ENCODE measurements around the gene COPE. TPM values are rescaled to one million over a fixed set of nuclear protein-coding genes. Genes with fewer than 3 reads are reported as not detected.

Gene COPE
- total RNA-seq, 1 donor from 2014 or later, result 128 TPM

GRCh38 chr19:18852648-18853047, 66.5 kb downstream of the COPE start:
- no peak overlapping the region for H3K27ac ChIP-seq (replicated peaks)
- H3K4me1 ChIP-seq, result peaks cover 39% of the 10 kb centered on the region
- no peak overlapping the region for H3K4me3 ChIP-seq
- no peaks in the 10 kb centered on the region for H3K9me3 ChIP-seq (replicated peaks)
- H3K27me3 ChIP-seq (ENCODE audit: low read depth), result no peaks in the 10 kb centered on the region
- H3K36me3 ChIP-seq, result peaks cover 76% of the 10 kb centered on the region
- intact Hi-C loops (cut with micrococcal nuclease), result no loop called here
- TF ChIP-seq CTCF (IDR thresholded peaks at IDR 0.05; ENCODE audit: borderline replicate concordance), result no peak
- no peak for DNase-seq

- peaks cover 68% of the 10 kb centered on the region for H3K36me3 ChIP-seq
- TF ChIP-seq CTCF (IDR thresholded peaks at IDR 0.05; ENCODE audit: borderline replicate concordance), result no peak
- H3K27me3 ChIP-seq (ENCODE audit: low read depth), result no peaks in the 10 kb centered on the region
- intact Hi-C loops (cut with micrococcal nuclease), result no loop called here
- H3K9me3 ChIP-seq (replicated peaks), result no peaks in the 10 kb centered on the region
- peak overlapping the region; percentile 89 for H3K27ac ChIP-seq (replicated peaks)
- DNase-seq, result no peak
- peaks cover 48% of the 10 kb centered on the region for H3K4me1 ChIP-seq
- no peak overlapping the region for H3K4me3 ChIP-seq
Observed at GRCh38 chr19:18851673-18852325, 67.4 kb downstream of the COPE start.

- peaks cover 57% of the 10 kb centered on the region for H3K36me3 ChIP-seq
- no peak overlapping the region for H3K4me3 ChIP-seq
- H3K9me3 ChIP-seq (replicated peaks), result no peaks in the 10 kb centered on the region
- no peak for TF ChIP-seq CTCF (IDR thresholded peaks at IDR 0.05; ENCODE audit: borderline replicate concordance)
- no peak for DNase-seq
- intact Hi-C loops (cut with micrococcal nuclease), result no loop called here
- H3K27ac ChIP-seq (replicated peaks), result peak overlapping the region; percentile 89
- H3K27me3 ChIP-seq (ENCODE audit: low read depth), result no peaks in the 10 kb centered on the region
- peaks cover 56% of the 10 kb centered on the region for H3K4me1 ChIP-seq
Observed at GRCh38 chr19:18850471-18851375, 68.5 kb downstream of the COPE start.

GRCh38 chr19:18849838-18850400, 69.3 kb downstream of the COPE start:
- H3K4me1 ChIP-seq, result peaks cover 64% of the 10 kb centered on the region
- intact Hi-C loops (cut with micrococcal nuclease), result no loop called here
- no peak for TF ChIP-seq CTCF (IDR thresholded peaks at IDR 0.05; ENCODE audit: borderline replicate concordance)

More at GRCh38 chr19:18849838-18850400, 69.3 kb downstream of the COPE start:
- Histone ChIP-seq H3K9me3 (replicated peaks) (no peaks in the 10 kb centered on the region), H3K36me3 (peaks cover 49% of the 10 kb centered on the region), H3K27ac (replicated peaks) (peak overlapping the region; percentile 89), H3K27me3 (ENCODE audit: low read depth) (no peaks in the 10 kb centered on the region), H3K4me3 (peak overlapping the region; percentile 38)
- no peak for DNase-seq

Other genes starting within 250 kb of the COPE start
- 9.7 TPM for gene CRTC1, start 235.7 kb downstream of the COPE start, total RNA-seq
- gene COMP, start 128.1 kb downstream of the COPE start, total RNA-seq, result 1.2 TPM
- 32.3 TPM for gene UPF1, start 87.4 kb downstream of the COPE start, total RNA-seq
- gene CERS1, start 23.2 kb downstream of the COPE start, total RNA-seq, result 1.4 TPM
- gene DDX49, start 328 bp upstream of the COPE start, total RNA-seq, result 22.4 TPM
- gene HOMER3, start 21.8 kb upstream of the COPE start, total RNA-seq, result 14.7 TPM
- gene SUGP2, start 114.1 kb upstream of the COPE start, total RNA-seq, result 68.2 TPM
- 15.0 TPM for gene ARMC6, start 114.2 kb upstream of the COPE start, total RNA-seq
- 27.2 TPM for gene SLC25A42, start 144.6 kb upstream of the COPE start, total RNA-seq
- gene TMEM161A, start 219.1 kb upstream of the COPE start, total RNA-seq, result 22.9 TPM